ENCODE data around the gene SPR. TPM values are rescaled to one million over a fixed set of nuclear protein-coding genes. Genes with fewer than 3 reads are reported as not detected.

Gene SPR
- total and polyA plus RNA-seq, 2 of the 13 experiments (the other 11 are each of a cell fraction or from before 2014, with no cell fraction given): 34.0 to 96.0 TPM

GRCh38 chr2:72887740-72888437, 681 bp downstream of the SPR start (continued):
- no peak for TF ChIP-seq ATF6 (CRISPR knock-in tag; conservative IDR thresholded peaks at IDR 0.05)
- TF ChIP-seq, protein P1, sequence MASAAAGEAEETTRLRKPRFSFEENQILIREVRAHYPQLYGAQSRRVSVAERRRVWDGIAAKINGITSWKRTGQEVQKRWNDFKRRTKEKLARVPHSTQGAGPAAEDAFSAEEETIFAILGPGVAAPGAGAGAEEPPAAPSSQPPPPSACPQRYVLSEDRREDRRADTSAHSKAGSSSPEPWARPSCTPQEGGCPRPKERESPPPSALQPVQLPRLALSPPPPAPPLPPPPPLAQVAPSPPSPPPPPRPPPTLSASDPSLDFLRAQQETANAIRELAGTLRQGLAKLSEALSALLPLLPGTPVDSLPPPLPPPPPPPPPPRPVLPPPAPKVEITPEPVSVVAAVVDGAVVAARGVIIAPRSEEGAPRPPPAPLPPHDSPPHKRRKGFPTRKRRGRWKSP (CRISPR knock-in tag; IDR thresholded peaks at IDR 0.05): no peak; the same call in 1 of the 2 replicates
- TF ChIP-seq, protein P2, sequence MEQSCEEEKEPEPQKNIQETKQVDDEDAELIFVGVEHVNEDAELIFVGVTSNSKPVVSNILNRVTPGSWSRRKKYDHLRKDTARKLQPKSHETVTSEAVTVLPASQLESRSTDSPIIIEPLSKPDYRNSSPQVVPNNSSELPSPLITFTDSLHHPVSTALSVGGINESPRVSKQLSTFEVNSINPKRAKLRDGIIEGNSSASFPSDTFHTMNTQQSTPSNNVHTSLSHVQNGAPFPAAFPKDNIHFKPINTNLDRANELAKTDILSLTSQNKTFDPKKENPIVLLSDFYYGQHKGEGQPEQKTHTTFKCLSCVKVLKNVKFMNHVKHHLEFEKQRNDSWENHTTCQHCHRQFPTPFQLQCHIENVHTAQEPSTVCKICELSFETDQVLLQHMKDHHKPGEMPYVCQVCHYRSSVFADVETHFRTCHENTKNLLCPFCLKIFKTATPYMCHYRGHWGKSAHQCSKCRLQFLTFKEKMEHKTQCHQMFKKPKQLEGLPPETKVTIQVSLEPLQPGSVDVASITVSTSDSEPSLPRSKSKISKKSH (CRISPR knock-in tag; IDR thresholded peaks at IDR 0.05; ENCODE audit: borderline replicate concordance): no peak
- no peak for TF ChIP-seq NR1H2 (CRISPR knock-in tag; IDR thresholded peaks at IDR 0.05; ENCODE audit: borderline replicate concordance, low read depth)
- no peak for TF ChIP-seq ZNF224 (CRISPR knock-in tag; IDR thresholded peaks at IDR 0.05)
- TF ChIP-seq ZNF605 (CRISPR knock-in tag; IDR thresholded peaks at IDR 0.05): peak; percentile 70
- peak; percentile 38 for TF ChIP-seq TEAD3 (CRISPR knock-in tag; optimal IDR thresholded peaks at IDR 0.05; ENCODE audit: borderline replicate concordance)
- no peak for TF ChIP-seq ZNF646 (CRISPR knock-in tag; IDR thresholded peaks at IDR 0.05)
- TF ChIP-seq HDAC1 (CRISPR knock-in tag; IDR thresholded peaks at IDR 0.05): no peak; the same call in none of the 2 replicates
- TF ChIP-seq ZSCAN20 (CRISPR knock-in tag; IDR thresholded peaks at IDR 0.05; ENCODE audit: borderline replicate concordance): peak; percentile 4; the same call in 1 of the 2 replicates
- TF ChIP-seq ZNF563 (CRISPR knock-in tag; IDR thresholded peaks at IDR 0.05): peak; percentile 38; the same call in 1 of the 2 replicates
- no peak for TF ChIP-seq JDP2 (CRISPR knock-in tag; IDR thresholded peaks at IDR 0.05; ENCODE audit: borderline replicate concordance)
- TF ChIP-seq ZNF510 (CRISPR knock-in tag; IDR thresholded peaks at IDR 0.05; ENCODE audit: low read depth): no peak
- peak; percentile 93 for TF ChIP-seq ELF1 (CRISPR knock-in tag; IDR thresholded peaks at IDR 0.05)
- no peak for TF ChIP-seq KLF6 (CRISPR knock-in tag; IDR thresholded peaks at IDR 0.05)
- TF ChIP-seq, protein P3, sequence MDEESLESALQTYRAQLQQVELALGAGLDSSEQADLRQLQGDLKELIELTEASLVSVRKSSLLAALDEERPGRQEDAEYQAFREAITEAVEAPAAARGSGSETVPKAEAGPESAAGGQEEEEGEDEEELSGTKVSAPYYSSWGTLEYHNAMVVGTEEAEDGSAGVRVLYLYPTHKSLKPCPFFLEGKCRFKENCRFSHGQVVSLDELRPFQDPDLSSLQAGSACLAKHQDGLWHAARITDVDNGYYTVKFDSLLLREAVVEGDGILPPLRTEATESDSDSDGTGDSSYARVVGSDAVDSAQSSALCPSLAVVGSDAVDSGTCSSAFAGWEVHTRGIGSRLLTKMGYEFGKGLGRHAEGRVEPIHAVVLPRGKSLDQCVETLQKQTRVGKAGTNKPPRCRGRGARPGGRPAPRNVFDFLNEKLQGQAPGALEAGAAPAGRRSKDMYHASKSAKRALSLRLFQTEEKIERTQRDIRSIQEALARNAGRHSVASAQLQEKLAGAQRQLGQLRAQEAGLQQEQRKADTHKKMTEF (CRISPR knock-in tag; IDR thresholded peaks at IDR 0.05): peak; percentile 46; the same call in 1 of the 2 replicates
